OCI-LY3 (cell line): ENCODE data around the gene KCNMA1.

Experiments
- H2AFZ ChIP-seq: fragments of 200-600, 300-600 bp; shearing (Covaris generic); 2 replicates; pipeline ENCODE4 v1.6.0; 2014; ENCODE audit warnings: antibody characterized with exemption, low read depth, low read length
- H3K27ac ChIP-seq: fragments of 200-600, 300-600 bp; sonication (generic); 2 replicates; pipeline ENCODE4 v1.5.1; 2014; ENCODE audit warnings: mild to moderate bottlenecking, low read length, moderate library complexity, mixed read lengths
- H3K27me3 ChIP-seq: fragments of 200-600, 300-600 bp; sonication (generic); 2 replicates; pipeline ENCODE4 v1.6.1; 2014; ENCODE audit warnings: low read depth, low read length, mixed read lengths
- H3K36me3 ChIP-seq: fragments of 200-600, 300-600 bp; sonication (generic); replicated peaks from 2 replicates; pipeline ENCODE3; 2014; ENCODE audit warnings: low read depth, low read length, mixed read lengths
- H3K4me1 ChIP-seq: fragments of 300-600, 200-600 bp; sonication (generic); 2 replicates; pipeline ENCODE4 v1.6.1; 2014; ENCODE audit warnings: low read length, mixed read lengths
- H3K4me2 ChIP-seq: fragments of 200-600, 300-600 bp; sonication (generic); 2 replicates; pipeline ENCODE4 v1.6.1; 2014; ENCODE audit warnings: low read length, mixed read lengths
- H3K4me3 ChIP-seq: fragments of 300-600, 200-600 bp; sonication (generic); 2 replicates; pipeline ENCODE4 v1.5.1; 2014; ENCODE audit warnings: antibody characterized with exemption, mild to moderate bottlenecking, low read length, moderate library complexity
- H3K79me2 ChIP-seq: fragments of 300-600, 200-600 bp; shearing (Covaris generic); 2 replicates; pipeline ENCODE4 v1.6.1; 2014; ENCODE audit warnings: mild to moderate bottlenecking, low read length, mixed read lengths
- H3K9ac ChIP-seq: fragments of 300-600, 200-600 bp; shearing (Covaris generic); 2 replicates; pipeline ENCODE4 v1.6.0; 2014; ENCODE audit warnings: mild to moderate bottlenecking, low read length, moderate library complexity
- H3K9me3 ChIP-seq: fragments of 200-600, 300-600 bp; shearing (Covaris generic); 2 replicates; pipeline ENCODE4 v1.6.1; 2014; ENCODE audit warnings: low read length, mixed read lengths; ENCODE audit not compliant: insufficient read depth
- H4K20me1 ChIP-seq: fragments of 200-600, 300-600 bp; sonication (generic); 2 replicates; pipeline ENCODE4 v1.6.1; 2016; ENCODE audit warnings: low read length, mixed read lengths; ENCODE audit not compliant: insufficient read depth
- EZH2phosphoT487 ChIP-seq: fragments of 200-600 bp; shearing (Covaris generic); IDR thresholded peaks from 2 replicates; pipeline ENCODE4 v1.6.1; 2018; ENCODE audit warnings: antibody characterized with exemption, mixed run types, low read depth
- TF ChIP-seq, protein P1 (sequence below): fragments of 200-600, 300-600 bp; sonication (generic); IDR thresholded peaks from 2 replicates; pipeline ENCODE4 v1.5.1; 2014; ENCODE audit warnings: antibody characterized with exemption, low read length, low read depth

Gene KCNMA1

DNA sequence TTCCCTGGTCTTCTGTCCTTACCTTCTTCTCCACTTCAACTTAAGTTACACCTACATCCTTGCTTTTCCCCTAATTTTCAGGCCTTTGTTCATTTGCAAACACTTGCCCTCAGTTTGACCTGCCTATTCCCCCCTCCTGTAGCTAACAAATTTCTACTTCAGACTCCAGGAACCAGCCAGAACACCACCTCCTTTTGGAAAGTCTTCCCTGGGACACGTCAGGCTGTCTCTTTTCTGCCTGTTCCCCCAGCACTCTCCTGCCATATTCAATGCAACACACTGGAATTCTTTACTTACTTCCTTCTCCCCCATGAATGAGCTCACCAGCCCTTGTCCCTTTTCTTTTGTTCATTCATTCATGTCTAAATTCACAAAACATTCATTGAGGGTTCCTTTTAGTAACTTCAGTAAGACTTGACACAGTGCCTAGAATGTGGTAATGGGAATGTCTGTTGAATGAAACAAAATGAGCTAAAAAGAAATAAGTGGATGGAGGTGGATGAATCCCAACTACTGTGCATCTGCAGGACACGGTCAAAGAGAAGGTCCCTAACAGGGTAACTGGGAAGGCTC, 478.0 kb downstream of the KCNMA1 start:
- H3K9me3 ChIP-seq, result no peaks in the 10 kb centered on the region
- H3K4me1 ChIP-seq, result peaks cover 12% of the 10 kb centered on the region
- no peak overlapping the region for H3K9ac ChIP-seq
- no peak overlapping the region for H2AFZ ChIP-seq
- H3K4me2 ChIP-seq, result no peak overlapping the region
- TF ChIP-seq, protein P1, sequence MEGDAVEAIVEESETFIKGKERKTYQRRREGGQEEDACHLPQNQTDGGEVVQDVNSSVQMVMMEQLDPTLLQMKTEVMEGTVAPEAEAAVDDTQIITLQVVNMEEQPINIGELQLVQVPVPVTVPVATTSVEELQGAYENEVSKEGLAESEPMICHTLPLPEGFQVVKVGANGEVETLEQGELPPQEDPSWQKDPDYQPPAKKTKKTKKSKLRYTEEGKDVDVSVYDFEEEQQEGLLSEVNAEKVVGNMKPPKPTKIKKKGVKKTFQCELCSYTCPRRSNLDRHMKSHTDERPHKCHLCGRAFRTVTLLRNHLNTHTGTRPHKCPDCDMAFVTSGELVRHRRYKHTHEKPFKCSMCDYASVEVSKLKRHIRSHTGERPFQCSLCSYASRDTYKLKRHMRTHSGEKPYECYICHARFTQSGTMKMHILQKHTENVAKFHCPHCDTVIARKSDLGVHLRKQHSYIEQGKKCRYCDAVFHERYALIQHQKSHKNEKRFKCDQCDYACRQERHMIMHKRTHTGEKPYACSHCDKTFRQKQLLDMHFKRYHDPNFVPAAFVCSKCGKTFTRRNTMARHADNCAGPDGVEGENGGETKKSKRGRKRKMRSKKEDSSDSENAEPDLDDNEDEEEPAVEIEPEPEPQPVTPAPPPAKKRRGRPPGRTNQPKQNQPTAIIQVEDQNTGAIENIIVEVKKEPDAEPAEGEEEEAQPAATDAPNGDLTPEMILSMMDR, result no peak
- no peak for TF ChIP-seq EZH2phosphoT487
- H3K27me3 ChIP-seq, result no peaks in the 10 kb centered on the region
- peaks cover 3% of the 10 kb centered on the region; the same call in 1 of the 2 replicates for H4K20me1 ChIP-seq
- H3K36me3 ChIP-seq, result no peaks in the 10 kb centered on the region
- no peak overlapping the region for H3K27ac ChIP-seq
- H3K4me3 ChIP-seq, result no peak overlapping the region
- no peaks in the 10 kb centered on the region for H3K79me2 ChIP-seq

DNA sequence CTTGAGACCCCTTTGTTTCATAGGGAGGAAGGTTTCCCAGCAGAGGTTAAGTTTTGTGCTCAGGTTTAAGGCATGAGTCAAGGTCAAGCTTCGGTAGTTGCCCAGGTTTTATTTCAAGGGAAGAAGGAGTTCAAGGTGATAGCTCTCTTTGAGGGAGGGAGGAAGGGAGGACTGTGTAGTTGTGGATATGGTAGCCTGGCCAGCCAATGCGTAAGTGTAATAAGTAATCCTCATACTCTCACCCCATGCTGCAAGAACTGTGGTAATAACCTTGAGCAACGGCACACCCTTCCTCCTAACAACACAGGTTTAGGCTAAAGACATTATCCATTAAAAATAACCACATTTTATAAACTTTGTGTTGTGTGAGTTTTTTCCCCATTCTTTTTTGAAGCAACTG, 478.9 kb downstream of the KCNMA1 start:
- H3K4me1 ChIP-seq, result peaks cover 5% of the 10 kb centered on the region
- H3K27ac ChIP-seq, result no peak overlapping the region
- H3K4me3 ChIP-seq, result no peak overlapping the region
- no peak overlapping the region for H2AFZ ChIP-seq
- H4K20me1 ChIP-seq, result no peaks in the 10 kb centered on the region; the same call in 1 of the 2 replicates
- TF ChIP-seq EZH2phosphoT487, result no peak
- TF ChIP-seq, protein P1, result no peak
- no peak overlapping the region for H3K4me2 ChIP-seq
- no peaks in the 10 kb centered on the region for H3K27me3 ChIP-seq
- no peaks in the 10 kb centered on the region for H3K9me3 ChIP-seq
- H3K9ac ChIP-seq, result no peak overlapping the region
- H3K79me2 ChIP-seq, result no peaks in the 10 kb centered on the region
- no peaks in the 10 kb centered on the region for H3K36me3 ChIP-seq

DNA sequence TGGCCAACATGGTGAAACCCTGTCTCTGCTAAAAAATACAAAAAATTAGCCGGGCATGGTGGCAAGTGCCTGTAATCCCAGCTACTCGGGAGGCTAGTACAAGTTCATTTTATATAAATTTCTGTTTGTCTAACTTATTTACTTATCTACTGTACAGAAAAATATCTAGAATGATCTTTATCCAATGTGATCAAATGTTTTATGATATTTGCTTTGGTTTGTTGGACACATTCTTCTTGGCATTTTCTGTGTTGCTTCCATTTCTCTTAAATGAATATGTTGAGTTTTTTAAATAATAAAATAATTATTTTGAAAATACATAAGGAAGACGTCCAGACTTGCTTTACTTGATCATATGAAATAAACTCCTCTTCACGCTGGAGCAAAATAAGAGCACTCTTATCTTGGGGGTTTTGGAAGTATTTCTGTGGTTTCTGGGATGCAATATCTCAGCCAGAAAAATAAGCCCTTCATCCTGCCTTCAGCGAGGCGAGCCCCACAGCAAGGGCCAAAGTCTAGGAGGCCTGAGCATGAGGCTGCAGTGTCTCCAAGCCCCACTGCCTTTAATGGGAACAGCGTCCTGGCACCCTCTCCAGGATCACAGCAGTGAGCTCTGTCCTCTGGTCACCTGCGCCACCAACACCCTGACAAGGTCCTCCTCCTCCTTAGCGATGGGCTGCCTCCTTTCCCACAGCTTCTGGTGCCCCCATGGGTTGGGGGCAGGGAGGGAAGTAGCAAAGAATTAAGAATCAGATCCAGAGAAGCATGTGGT, 480.2 kb downstream of the KCNMA1 start:
- Histone ChIP-seq H4K20me1 (no peaks in the 10 kb centered on the region; the same call in 1 of the 2 replicates), H3K9me3 (no peaks in the 10 kb centered on the region), H3K9ac (no peak overlapping the region), H3K4me3 (no peak overlapping the region), H3K36me3 (no peaks in the 10 kb centered on the region), H3K27me3 (no peaks in the 10 kb centered on the region), H3K4me2 (no peak overlapping the region), H3K79me2 (no peaks in the 10 kb centered on the region), H2AFZ (no peak overlapping the region), H3K27ac (no peak overlapping the region), H3K4me1 (no peaks in the 10 kb centered on the region)
- TF ChIP-seq, protein P1, result no peak
- no peak for TF ChIP-seq EZH2phosphoT487

DNA sequence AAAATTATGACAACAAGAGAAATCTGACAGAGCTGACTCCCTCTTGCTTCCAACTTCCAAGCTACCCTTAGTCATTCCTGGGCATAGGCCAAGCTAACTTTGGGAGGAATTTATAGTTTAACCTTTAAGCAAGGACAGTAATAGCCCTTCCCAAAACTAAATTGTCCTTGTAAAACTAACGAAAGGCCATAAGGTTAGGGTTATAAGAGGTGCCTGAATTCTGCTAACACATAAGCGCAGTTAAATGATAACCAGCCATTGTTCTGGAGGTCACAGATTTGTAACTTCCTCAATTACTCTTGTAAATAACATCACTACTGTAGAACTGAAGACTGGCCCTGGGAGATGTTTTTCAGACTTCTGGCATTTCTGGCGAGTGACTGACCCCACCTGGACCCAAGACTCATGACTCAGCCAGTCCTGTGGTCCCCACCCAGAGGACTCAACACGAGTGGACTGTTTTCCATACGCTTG, 481.2 kb downstream of the KCNMA1 start:
- Histone ChIP-seq H3K4me1 (no peaks in the 10 kb centered on the region), H3K4me3 (no peak overlapping the region), H3K79me2 (no peaks in the 10 kb centered on the region), H3K4me2 (no peak overlapping the region), H3K27me3 (no peaks in the 10 kb centered on the region), H3K9me3 (no peaks in the 10 kb centered on the region), H3K27ac (no peak overlapping the region), H2AFZ (no peak overlapping the region), H4K20me1 (no peaks in the 10 kb centered on the region; the same call in 1 of the 2 replicates), H3K9ac (no peak overlapping the region), H3K36me3 (no peaks in the 10 kb centered on the region)
- TF ChIP-seq EZH2phosphoT487, result no peak
- TF ChIP-seq, protein P1, result no peak
